HG03342 (cell line): ENCODE measurements around the gene SRSF6.
"Not testable (repeated sequence)": the region's sequence is repeated elsewhere in the genome, so short reads cannot be mapped to it uniquely, and the experiment has no call there.

Experiments used
- ATAC-seq: cut with Tn5 transposase; IDR thresholded peaks from one replicate; pipeline ENCODE4 v1.9.1; 2021; ENCODE audit warnings: mild to moderate bottlenecking, moderate library complexity; ENCODE audit not compliant: unreplicated experiment

Gene SRSF6

DNA sequence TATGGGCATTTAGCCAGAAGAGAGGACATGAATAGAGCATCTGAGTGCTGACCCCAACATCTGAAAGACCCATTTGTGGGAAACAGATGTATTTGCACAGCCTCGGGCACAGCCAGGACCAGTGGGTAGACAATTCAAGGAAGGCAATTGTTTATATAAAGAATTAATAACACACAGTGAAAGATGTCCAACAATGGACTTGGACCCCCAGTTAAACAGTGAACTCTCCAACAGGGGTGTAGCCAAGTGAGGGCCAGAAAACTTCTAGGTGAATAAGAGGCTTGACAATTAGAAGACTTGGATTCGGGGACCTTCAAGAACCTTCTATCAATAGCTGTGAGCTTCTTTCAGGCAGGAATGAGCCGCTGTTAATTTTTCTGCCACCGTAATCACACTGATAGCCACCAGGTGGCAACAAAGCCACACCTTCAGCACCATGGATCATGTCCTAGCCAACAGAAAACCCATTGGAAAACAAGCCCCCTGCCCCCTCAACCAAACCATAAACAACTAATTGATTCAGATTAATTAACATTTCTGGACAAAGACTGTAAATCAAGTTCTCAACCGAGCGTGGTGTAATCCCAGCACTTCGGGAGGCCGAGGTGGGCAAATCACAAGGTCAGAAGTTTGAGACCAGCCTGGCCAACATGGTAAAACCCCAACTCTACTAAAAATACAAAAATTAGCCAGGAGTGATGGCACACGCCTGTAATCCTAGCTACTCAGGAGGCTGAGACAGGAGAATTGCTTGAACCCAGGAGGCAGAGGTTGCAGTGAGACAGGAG lies 8.8 kb upstream of the SRSF6 start:
- ATAC-seq, result no peak

DNA sequence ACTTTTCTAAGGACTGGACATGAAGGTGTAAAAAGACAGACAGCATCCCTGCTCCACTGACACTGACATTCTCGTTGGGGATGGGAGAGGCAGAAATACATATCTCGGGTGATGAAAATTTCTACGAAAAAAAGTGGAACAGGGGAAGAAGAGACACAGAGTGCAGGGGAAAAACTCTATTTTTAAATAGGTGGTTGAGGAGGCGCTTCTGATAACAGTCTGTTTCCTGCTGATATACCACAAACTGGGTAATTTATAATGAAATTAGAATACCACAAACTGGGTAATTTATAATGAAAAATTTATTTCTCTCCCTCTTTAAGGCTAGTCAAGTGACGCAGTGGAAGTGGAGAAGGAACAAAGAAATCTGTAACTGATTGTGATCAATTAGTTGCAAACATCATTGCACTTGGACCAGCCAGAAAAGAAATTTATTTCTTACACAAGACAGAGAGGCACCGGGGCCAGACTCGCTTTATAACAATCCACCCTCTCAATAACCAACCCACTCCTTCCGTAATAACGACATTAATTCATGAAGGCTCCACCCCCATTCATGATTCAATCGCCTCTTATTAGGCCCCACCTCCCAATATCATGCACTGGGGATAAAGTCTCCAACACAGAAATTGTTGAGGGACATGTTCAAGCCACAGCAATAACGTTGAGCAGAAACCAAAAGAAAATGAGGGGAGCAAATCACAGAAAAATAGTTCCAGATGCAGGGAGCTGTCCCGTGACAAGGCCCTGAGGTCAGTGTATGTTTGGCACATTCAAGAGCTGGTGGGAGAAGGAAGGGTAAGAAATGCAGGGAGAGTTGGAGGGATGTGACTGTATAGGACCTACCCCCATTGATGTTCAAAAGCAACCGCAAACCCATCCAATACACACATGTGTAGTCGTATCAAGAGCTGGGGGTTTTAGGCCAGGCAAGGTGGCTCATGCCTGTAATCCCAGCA lies 6.6 kb upstream of the SRSF6 start:
- no peak for ATAC-seq

DNA sequence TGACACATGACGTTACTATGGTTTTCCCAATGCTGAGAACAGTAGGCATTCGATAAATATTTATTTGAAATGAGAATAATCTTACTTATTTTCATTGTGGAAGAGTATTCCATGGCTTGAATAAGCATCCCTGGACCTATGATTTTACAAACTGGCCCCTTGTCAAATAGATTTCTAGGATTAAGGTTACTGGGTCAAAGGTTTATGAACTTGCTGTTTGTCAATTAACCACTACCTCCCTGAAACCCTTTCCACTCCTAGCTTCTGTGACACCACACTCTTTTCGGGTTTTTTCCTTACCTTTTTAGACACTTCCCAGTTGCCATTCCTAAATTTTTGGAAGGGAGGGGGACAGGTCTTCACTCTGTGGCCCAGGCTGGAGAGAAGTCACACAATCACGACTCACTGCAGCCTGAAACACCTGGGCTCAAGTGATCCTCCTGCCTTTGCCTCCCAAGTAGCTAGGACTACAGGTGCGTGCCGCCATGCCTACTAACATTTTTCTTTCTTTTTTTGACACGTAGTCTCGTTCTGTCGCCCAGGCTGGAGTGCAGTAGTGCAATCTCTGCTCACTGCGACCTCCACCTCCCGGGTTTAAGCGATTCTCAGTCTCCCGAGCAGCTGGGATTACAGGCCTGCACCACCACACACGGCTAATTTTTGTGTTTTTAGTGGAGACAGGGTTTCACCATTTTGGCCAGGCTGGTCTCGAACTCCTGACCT lies 5.1 kb upstream of the SRSF6 start:
- ATAC-seq, result no peak

DNA sequence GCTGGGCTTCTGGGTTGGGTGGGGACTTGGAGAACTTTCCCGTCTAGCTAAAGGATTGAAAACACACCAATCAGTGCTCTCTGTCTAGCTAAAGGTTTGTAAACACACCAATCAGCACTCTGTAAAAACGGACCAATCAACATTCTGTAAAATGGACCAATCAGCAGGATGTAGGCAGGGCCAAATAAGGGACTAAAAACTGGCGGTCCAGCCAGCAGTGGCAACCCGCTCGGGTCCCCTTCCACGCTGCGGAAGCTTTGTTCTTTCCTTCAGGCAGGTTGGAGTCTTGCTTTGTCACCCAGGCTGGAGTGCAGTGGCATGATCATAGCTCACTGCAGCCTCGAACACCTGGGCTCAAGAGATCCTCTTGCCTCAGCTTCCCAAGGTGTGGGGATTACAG lies 1.4 kb upstream of the SRSF6 start:
- ATAC-seq, result not testable (repeated sequence)

- peak; percentile 72 for ATAC-seq
Measured at GRCh38 chr20:43456809-43457639, 672 bp upstream of the SRSF6 start.

DNA sequence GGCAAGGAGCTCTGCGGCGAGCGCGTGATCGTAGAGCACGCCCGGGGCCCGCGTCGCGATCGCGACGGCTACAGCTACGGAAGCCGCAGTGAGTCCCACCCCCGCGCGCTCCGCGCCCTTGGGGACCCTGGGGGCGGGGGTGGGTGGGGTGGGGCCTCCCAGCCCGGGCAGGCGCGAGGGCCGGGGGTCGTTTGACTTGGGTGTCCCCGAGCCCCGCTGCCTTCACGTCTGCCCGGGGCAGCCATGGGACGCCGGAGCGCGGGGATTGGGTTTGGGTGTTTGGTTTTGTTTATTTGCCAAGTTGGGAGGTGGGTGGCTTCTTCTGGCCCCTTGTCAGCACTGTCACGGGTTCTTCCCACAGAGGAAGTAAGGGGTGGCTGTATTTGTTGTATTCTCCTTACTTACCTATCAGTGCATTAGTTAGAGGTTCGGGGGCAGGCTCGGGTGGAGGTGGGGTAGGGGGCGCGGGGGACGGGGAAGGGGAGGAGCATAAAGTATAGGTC lies 777 bp downstream of the SRSF6 start:
- no peak for ATAC-seq

GRCh38 chr20:43459022-43459942 lies 1.6 kb downstream of the SRSF6 start:
- ATAC-seq, result no peak

GRCh38 chr20:43460172-43460829 lies 2.6 kb downstream of the SRSF6 start:
- ATAC-seq, result no peak

- no peak for ATAC-seq
Measured at GRCh38 chr20:43460830-43461200, 3.1 kb downstream of the SRSF6 start.

- ATAC-seq, result no peak
Measured at GRCh38 chr20:43461894-43462659, 4.4 kb downstream of the SRSF6 start.

DNA sequence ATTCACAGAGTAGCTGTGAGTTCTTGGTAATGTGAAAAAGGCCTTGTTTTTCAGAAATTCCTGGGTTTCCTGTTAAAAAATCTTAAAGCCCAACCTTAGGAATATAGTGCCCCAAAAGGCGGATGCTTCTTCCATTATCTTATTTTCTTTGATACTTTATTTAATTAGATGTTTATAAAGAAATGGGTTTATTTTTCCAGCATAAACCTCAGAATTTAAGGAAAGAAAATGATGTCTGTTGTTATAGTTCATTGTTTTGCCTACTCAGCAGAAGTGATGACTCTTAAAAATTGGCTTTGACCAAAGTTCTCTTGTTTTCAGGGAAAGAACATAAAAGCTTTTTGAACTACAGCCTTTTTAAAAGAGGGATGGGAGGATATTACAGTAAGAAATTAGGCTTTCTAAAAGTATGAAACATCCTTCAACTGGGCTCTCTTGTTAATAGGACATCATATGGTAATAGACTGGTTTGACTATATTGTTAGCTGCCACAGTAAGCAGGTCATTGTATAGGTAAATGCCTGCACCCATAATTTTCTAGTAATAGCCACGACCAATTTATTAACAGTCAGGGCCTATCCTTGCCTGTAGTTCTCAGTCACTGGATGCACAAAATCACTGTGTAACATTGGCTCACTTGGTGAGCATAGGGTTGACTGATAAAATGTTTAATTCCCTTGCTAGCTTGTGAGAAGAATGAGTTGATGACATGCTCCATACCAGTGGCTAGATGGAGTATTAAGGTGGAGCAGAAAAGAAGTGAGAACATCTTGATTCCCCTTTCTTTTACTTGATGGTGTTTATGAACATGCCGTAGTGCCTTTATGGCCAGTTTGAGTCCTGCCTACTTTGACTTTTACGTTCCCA lies 5.2 kb downstream of the SRSF6 start:
- no peak for ATAC-seq

DNA sequence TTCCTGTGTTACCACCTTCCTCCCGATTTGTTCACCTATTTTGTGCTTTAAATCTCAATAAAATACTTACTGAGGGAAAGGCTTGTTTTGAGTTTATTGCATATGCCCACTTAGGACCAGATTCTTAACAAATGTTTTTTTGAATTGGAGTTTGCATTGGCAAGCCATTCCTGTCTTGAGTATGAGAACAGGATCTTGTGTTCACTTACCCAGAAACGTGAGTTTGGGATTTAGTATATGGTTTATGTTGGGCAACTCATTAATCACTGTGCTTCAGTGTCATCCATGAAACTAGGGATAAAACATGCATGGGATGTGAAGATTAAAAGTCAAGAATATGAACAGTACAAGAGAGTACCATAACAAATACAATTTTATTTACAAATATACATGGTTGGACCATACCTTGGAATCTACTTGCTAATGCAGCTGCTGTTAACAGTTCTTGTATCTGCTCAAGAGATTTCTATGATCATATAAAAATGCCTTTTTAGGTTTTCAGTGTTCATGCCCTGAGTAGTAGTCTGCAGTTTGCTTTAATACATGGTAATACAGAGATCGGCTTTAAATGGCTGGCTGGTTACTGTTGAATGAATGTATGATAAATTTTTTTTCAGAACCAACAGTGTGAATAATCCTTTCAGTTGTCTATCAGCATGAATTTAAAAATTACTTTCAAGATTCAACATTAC lies 6.0 kb downstream of the SRSF6 start:
- no peak for ATAC-seq

GRCh38 chr20:43464219-43464790 lies 6.6 kb downstream of the SRSF6 start:
- no peak for ATAC-seq

DNA sequence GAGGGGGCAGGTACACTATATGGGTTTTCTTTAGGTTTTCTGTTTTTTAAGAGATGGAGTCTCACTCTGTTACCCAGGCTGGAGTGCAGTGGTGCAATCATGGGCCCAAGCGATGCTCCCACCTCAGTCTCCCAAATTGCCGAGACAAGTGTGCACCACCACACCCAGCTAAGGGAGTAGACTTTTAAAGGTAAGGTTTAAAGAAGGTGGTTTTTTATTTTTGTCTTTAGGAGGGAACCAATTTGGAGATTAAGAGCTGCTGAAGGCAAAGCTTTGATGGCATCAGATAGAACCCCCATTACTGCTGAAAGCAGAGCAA lies 7.9 kb downstream of the SRSF6 start:
- no peak for ATAC-seq

DNA sequence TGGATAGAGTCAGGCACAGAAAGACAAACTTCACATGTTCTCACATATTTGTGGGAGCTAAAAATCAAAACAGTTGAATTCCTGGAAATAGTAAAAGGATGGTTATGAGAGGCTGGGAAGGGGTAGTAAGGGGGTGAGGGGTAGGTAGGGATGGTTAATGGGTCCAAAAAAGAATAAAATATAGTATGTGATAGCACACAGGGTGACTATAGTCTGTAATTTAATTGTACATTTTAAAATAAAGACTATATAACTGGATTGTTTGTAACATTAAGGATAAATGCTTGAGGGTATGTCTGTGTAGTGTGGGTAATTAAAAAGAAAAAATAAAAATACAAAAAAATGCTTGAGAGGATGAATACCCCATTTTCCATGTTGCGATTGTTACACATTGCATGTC lies 9.9 kb downstream of the SRSF6 start:
- no peak for ATAC-seq

DNA sequence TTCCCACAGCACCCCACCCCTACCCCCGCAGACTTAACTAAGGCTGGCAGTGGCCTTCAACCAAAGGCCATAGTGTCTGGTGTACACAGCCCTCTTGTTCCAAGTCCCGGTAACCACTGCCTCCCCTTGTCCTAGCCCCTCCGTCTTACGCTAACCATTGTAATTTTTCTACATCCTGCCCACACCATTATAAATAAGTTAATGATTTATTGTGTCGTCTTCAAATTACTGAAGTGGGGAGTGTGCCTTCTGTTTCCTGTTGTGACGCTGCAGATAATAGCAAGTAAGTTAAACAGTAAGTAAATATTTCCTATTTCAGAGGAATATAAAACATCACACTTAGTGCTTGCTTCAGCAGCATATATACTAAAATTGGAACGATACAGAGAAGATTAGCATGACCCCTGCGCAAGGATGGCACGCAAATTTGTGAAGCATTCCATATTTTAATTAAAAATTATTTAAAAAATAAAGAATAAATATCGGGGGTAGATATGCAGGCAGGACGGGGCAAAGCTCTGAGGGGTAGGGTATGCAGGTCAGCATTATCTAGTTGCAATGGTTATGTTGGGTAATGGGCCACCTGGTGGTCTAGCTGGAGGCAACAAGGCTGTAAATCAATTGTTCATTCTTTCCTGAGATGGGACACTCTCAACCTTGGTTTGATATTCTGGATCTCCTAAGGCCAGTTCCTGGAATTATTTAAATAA lies 15.1 kb downstream of the SRSF6 start:
- no peak for ATAC-seq
